Spleen (tissue), 7 donors: Measurements from ENCODE around the gene YAE1.

Experiments
- POLR2AphosphoS5 ChIP-seq, 3 donors: sonication (generic); formaldehyde crosslinking; IDR thresholded peaks; one replicate each; pipeline ENCODE4 v1.5.1; 2017; ENCODE audit warnings: antibody characterized with exemption in 3 of 3
- TF ChIP-seq, protein P1 (sequence below), 11 experiments: fragments of 200-600 bp in 7 of 11; fragments of 450-650 bp in 4 of 11; sonication (generic) in 4 of 11; IDR thresholded peaks in 8 of 11; conservative IDR thresholded peaks in 3 of 11; 1 replicate in 7 of 11; 2 replicates in 4 of 11; pipeline versions ENCODE4 v1.4.0 to v1.8.0; 2016 to 2021; ENCODE audit warnings: antibody characterized with exemption in 11 of 11, inconsistent platforms in 4 of 11, mild to moderate bottlenecking in 1 of 11
- donor health status: DM: no; HTN: no; CAD: no; lungs with moderate emphysema.
- donor health status: DM: no; HTN: no; CAD: no.
- donor health status: DM: no; HTN: no; CAD: no.

DNA sequence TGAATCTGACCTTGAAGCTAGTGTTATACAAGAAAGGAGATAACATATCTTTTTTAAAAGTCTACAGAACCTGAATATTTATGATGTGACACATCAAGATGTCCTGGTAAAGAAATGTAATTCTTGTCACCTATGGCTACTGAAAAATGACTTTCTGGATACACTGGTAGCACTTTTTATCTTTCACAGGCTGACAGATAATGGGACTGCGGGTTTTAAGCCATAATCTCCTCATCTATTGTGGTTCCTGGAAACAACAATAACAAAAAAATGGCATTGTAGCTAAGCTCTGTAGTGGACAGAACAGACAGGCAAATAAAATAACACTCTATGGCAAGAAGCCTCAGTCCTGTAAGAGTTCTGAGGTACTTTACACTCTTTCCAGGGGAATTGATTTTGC is 31.6 kb upstream of the YAE1 start:
- TF ChIP-seq, protein P1, sequence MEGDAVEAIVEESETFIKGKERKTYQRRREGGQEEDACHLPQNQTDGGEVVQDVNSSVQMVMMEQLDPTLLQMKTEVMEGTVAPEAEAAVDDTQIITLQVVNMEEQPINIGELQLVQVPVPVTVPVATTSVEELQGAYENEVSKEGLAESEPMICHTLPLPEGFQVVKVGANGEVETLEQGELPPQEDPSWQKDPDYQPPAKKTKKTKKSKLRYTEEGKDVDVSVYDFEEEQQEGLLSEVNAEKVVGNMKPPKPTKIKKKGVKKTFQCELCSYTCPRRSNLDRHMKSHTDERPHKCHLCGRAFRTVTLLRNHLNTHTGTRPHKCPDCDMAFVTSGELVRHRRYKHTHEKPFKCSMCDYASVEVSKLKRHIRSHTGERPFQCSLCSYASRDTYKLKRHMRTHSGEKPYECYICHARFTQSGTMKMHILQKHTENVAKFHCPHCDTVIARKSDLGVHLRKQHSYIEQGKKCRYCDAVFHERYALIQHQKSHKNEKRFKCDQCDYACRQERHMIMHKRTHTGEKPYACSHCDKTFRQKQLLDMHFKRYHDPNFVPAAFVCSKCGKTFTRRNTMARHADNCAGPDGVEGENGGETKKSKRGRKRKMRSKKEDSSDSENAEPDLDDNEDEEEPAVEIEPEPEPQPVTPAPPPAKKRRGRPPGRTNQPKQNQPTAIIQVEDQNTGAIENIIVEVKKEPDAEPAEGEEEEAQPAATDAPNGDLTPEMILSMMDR (IDR thresholded peaks at IDR 0.05 in 8 of 11, conservative IDR thresholded peaks at IDR 0.05 in 3 of 11) = no peak
- no peak for TF ChIP-seq POLR2AphosphoS5 (IDR thresholded peaks at IDR 0.05)
